Right renal pelvis (tissue), 4 donors: Measurements from ENCODE around the gene SPINK9. TPM values are rescaled to one million over a fixed set of nuclear protein-coding genes. Genes with fewer than 3 reads are reported as not detected.

Experiments used
- DNase-seq, 4 donors: peaks; one replicate each; pipeline ENCODE4 v3.0.0-alpha.2; 2013; ENCODE audit warnings: low read depth in 4 of 4, low spot score in 3 of 4, missing footprints in 1 of 4
- polyA plus RNA-seq, 4 donors: library from polyadenylated mRNA; unstranded; fragments of 120-200 nt; gene quantifications; one replicate each; pipeline ENCODE4 v1.2.1, GENCODE V29; 2013; ENCODE audit not compliant: insufficient read length in 4 of 4

Gene SPINK9
- polyA plus RNA-seq, 4 donors: 0.13 to 0.39 TPM; not detected in 2

- DNase-seq: no peak
Observed at GRCh38 chr5:148364343-148364742, 29.0 kb downstream of the SPINK9 start.

GRCh38 chr5:148368299-148368698 lies 32.9 kb downstream of the SPINK9 start:
- no peak for DNase-seq

- no peak for DNase-seq
Observed at GRCh38 chr5:148372166-148372725, 36.9 kb downstream of the SPINK9 start.

GRCh38 chr5:148372893-148373292 lies 37.5 kb downstream of the SPINK9 start:
- no peak for DNase-seq

- DNase-seq: peak in 3 of 4 donors; percentile 3 to 12 (median 9)
Observed at GRCh38 chr5:148374690-148375360, 39.5 kb downstream of the SPINK9 start.

GRCh38 chr5:148376198-148376597 lies 40.8 kb downstream of the SPINK9 start:
- DNase-seq: no peak

- no peak for DNase-seq
Observed at GRCh38 chr5:148378670-148379069, 43.3 kb downstream of the SPINK9 start.

- no peak for DNase-seq
Observed at GRCh38 chr5:148379340-148379739, 44.0 kb downstream of the SPINK9 start.

GRCh38 chr5:148381906-148382305 lies 46.5 kb downstream of the SPINK9 start:
- DNase-seq: no peak

- DNase-seq: peak in 3 of 4 donors; percentile 1 to 21 (median 8)
Observed at GRCh38 chr5:148382961-148383360, 47.6 kb downstream of the SPINK9 start.

GRCh38 chr5:148383564-148384379 lies 48.4 kb downstream of the SPINK9 start, which contains the start of gene FBXO38:
FBXO38 (plus strand) TSS chr5:148383958; CDS start chr5:148394777, 10,819 bp downstream.
- peak; percentile 86 to 95 (median 93) for DNase-seq

- DNase-seq: peak in 2 of 4 donors; percentile 5 to 7
Observed at GRCh38 chr5:148384380-148384737, 49.0 kb downstream of the SPINK9 start.

GRCh38 chr5:148385094-148385493 lies 49.7 kb downstream of the SPINK9 start:
- no peak for DNase-seq

- no peak for DNase-seq
Observed at GRCh38 chr5:148386041-148386440, 50.7 kb downstream of the SPINK9 start.

- no peak for DNase-seq
Observed at GRCh38 chr5:148387325-148387724, 52.0 kb downstream of the SPINK9 start.

GRCh38 chr5:148388696-148389095 lies 53.3 kb downstream of the SPINK9 start:
- no peak for DNase-seq

Other genes starting within 250 kb of the SPINK9 start
- gene SPINK14, start 167.0 kb upstream of the SPINK9 start, polyA plus RNA-seq: not detected
- gene SPINK6, start 132.5 kb upstream of the SPINK9 start, polyA plus RNA-seq: not detected
- gene MARCOL, start 97.0 kb upstream of the SPINK9 start, polyA plus RNA-seq: under 1 TPM in 1 of 4 donors, not detected in 3; 0.12 TPM
- under 1 TPM in 2 of 4 donors, not detected in 2; 0.31 to 0.58 TPM for gene SPINK13, start 66.8 kb upstream of the SPINK9 start, polyA plus RNA-seq
- gene SPINK7, start 23.1 kb upstream of the SPINK9 start, polyA plus RNA-seq: under 1 TPM in 3 of 4 donors, not detected in 1; 0.14 to 0.25 (median 0.19) TPM
- 10 to 100 TPM; 41.3 to 49.8 (median 44.8) TPM for gene FBXO38, start 48.4 kb downstream of the SPINK9 start, polyA plus RNA-seq